ELF-1 (cell line): ENCODE results near the gene ZNRF1.

Experiments
- DNase-seq: peaks from one replicate; pipeline ENCODE4 v3.0.0-alpha.2; 2016; ENCODE audit warnings: low read depth, low spot score

Gene ZNRF1

GRCh38 chr16:75097191-75097761 is 98.5 kb downstream of the ZNRF1 start:
- DNase-seq = no peak

DNA sequence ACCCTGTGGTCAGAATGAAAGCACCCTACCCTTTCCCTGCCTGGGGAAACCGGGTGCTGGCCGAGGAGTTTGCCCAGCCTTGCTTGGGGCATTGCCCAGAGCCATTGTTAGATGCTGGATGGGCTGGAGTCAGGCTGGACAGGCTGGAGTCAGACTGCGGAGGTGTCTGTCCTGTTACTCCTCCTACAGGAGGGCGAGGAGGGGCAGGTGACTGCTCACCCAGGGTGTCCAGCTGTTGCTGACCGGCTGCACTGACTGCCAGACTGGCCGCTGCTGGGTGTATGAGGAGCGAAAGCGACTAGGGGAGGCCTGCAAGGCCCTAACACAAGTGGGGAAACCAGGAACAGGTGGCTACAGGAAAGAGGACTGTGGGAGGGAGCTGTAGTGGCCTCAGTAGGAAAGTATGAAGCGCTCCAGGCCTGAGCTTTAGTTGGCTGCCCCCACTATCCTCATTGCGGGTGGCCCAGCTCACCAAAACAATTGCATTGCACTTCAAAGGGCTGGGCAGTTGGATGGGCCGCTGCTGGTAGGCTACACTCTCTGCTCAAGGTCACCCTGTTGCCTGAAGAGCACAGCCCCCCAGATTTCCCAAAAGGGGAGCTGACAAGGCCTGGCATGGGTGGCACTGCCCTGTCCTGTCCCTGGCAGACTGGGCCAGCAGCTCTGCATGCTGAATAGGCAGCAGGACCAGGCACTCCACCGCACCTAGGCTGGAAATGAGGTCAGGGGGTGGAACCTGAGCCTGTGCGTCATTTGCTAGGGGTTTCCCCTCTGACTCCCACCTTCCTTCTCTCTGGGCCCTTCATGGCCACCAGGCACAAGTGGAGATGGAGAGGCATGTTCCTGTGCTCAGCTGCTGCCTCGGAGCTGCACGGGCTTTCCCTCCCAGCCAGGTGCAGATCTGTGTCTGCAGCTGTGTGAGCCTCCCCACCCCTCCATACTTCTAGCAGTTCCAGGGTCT is 99.4 kb downstream of the ZNRF1 start:
- DNase-seq = no peak

DNA sequence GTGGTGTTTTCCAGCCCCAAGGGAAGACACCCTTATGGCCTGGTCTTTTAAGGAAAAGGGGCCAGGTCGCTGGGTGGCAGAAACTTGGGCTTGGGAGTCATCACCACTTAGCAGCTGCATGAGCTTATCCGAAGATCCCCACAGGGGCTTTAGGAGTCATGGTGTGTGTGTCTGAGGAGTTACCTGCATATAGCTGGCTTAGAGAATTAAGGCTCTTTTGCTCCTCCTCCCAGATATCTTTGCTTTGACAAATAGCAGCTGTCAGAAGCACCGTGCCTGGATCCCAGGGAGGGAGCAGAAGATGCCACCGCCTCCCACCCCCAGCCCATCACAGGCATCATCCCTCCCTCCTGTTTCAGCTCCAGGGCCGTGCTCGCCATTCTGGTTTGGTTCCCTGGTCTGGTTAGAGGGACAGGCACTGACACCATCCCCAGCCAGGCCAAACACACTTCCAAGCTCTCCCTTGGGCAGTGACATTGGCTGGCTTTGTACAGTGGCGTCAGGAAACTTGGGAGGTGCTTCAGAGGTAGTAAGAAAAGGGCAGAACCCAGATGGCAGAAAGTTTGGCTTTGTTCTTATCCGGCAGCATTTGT is 100.3 kb downstream of the ZNRF1 start:
- no peak for DNase-seq

GRCh38 chr16:75099738-75100602 is 101.1 kb downstream of the ZNRF1 start:
- no peak for DNase-seq

- DNase-seq = no peak
Measured at GRCh38 chr16:75100603-75100990, 101.8 kb downstream of the ZNRF1 start.

DNA sequence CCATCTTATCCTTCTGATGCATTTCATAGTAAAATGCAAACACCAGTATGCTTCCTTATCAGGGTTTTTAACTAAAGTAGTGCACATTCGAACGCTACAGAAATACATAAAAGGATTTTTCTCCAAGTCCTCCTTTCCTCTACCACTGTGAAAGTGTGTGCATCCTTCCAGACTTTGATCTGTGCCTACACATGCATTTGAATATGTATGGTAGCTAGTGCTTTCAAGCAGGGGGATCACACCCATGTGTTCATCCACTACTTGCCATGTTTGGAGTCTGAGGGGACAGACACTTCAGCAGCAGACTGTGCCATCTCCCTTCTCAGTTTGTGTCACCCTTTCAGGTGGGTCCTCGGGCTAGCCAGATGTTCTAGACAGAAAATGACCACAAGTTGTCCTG is 102.8 kb downstream of the ZNRF1 start:
- no peak for DNase-seq

DNA sequence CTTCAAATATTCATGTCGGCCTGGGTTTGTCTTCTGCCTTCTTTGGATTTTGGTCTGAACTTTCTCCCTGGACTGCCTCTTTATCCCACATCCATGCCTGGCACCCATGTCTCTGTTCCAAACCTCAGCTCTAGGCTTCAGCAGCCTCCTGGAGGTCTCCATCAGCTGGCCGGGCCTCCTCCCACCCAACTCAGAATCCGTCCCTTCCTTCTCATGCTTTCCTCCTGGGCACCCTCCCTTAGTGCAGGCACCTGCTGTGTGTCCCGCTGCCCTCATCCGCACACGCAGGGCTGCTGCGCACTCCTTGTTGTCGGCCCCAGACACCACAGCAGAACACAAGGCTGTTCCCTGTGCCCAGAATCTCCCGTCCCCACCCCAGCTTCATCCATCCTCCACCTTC is 103.8 kb downstream of the ZNRF1 start:
- DNase-seq = no peak

- no peak for DNase-seq
Measured at GRCh38 chr16:75103994-75104393, 105.2 kb downstream of the ZNRF1 start.

GRCh38 chr16:75104836-75105235 is 106.0 kb downstream of the ZNRF1 start:
- DNase-seq = no peak

GRCh38 chr16:75105306-75106061 is 106.7 kb downstream of the ZNRF1 start:
- no peak for DNase-seq

- DNase-seq = peak; percentile 48
Measured at GRCh38 chr16:75106351-75107274, 107.8 kb downstream of the ZNRF1 start.

DNA sequence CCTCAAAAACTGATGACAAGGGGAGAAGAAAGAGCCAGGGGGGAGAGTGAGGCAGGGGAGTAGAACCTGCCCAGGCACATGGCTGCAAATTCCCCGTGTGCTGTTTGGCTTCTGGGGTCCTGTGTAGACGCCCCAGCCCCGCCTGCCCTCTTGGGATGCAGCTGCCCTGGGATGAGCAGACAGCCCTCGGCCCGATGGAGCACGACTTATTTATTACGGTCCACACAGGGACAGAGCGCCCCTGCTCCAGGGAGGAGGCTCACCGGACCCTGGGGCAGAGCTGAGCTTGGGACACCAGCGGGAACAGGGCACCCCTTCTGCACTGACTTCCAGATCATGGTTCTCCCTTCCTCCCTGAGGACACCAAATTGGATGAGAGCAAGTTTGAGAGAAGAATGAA is 108.7 kb downstream of the ZNRF1 start:
- DNase-seq = no peak

- DNase-seq = peak; percentile 29
Measured at GRCh38 chr16:75108792-75109731, 110.2 kb downstream of the ZNRF1 start.

- DNase-seq = peak; percentile 10
Measured at GRCh38 chr16:75109732-75110243, 111.0 kb downstream of the ZNRF1 start.

- DNase-seq = peak; percentile 93
Measured at GRCh38 chr16:75110637-75111513, 112.1 kb downstream of the ZNRF1 start.

- DNase-seq = no peak
Measured at GRCh38 chr16:75111514-75111940, 112.7 kb downstream of the ZNRF1 start.

DNA sequence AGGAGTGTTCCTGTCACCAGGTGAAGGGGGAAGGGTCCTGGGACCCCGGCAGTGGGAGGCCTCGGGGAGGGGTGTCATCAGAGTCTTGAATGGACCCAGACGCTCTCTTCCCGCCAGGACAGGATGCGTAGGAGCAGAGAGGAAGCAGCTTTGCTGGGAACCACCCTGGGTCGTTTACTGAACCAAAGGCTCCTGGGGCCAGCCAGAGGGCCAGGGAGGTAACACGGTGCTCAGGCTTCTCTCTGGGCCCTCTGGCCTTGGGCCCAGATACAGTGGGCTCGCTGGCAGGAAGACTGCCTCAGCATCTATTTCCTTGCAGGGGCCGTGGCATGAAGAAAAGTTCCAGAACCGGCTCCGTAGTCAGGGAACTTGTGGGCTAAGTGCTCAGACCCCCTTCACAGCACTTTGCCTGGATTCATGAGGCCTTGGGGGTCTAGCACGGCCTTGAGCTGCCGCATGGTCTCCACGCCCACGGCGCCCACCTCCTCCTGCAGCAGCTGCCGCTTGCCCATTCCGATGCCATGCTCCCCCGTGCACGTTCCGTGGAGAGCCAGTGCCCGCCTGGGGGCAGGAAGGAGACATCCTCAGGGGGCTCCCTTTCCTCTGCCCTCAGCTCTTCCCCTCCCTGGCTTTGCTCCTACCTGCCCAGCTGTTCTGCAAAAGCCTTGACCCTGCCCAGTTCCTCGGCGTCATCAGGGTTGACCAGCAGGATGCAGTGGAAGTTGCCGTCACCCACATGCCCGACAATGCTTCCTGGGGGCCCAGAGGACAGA is 113.3 kb downstream of the ZNRF1 start:
- DNase-seq = peak; percentile 22
